OCI-LY1 (cell line): ENCODE results near the gene FADS2.

ENCODE experiments used
- EZH2 ChIP-seq: fragments of 200-600 bp; sonication (generic), shearing (Covaris generic); IDR thresholded peaks from 2 replicates; pipeline ENCODE4 v1.8.0; 2017; ENCODE audit warnings: borderline replicate concordance, mixed run types, mild to moderate bottlenecking, antibody characterized with exemption, low read length, moderate library complexity, mixed read lengths
- TF ChIP-seq, protein P1 (sequence below): fragments of 200-600 bp; sonication (generic), shearing (Covaris generic); IDR thresholded peaks from 2 replicates; pipeline ENCODE4 v1.5.1; 2017; ENCODE audit warnings: mild to moderate bottlenecking, antibody characterized with exemption, low read length, moderate library complexity, mixed read lengths

DNA sequence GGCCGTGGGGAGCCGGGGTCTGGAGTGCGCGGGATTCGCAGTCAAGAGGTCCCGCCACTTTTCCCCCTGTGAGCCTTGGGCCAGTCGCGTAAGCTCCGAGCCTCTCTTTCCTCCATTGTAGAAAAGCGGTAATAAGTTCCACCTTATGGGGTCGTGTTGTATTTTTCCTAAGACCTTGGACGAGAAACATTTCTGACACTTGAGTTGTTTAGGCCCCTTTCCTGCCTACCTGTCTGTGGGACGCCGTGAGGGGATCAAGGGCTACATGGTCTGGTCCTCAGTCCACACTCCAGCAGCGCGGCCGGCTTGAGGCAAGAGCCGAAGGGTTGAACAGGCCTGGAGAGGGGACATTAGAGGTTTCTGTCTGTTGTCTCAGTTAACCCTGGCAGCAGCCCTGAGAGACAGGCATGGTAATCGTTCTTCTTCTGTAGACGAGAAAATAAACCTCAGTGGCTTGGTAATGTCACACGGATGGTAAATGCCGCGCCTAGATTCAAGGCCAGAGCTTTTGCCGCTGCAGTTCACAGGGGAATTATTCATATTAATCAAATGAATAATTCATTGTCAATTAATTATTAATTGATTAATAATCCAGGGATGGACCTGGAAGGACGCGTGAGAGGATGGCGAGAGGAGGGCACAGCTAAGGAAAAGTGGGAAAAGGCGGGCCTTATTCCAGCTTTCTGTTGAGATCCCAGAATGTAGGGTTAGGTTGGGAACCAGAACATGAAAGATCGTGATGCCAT, 34.8 kb upstream of the FADS2 start:
- TF ChIP-seq, protein P1, sequence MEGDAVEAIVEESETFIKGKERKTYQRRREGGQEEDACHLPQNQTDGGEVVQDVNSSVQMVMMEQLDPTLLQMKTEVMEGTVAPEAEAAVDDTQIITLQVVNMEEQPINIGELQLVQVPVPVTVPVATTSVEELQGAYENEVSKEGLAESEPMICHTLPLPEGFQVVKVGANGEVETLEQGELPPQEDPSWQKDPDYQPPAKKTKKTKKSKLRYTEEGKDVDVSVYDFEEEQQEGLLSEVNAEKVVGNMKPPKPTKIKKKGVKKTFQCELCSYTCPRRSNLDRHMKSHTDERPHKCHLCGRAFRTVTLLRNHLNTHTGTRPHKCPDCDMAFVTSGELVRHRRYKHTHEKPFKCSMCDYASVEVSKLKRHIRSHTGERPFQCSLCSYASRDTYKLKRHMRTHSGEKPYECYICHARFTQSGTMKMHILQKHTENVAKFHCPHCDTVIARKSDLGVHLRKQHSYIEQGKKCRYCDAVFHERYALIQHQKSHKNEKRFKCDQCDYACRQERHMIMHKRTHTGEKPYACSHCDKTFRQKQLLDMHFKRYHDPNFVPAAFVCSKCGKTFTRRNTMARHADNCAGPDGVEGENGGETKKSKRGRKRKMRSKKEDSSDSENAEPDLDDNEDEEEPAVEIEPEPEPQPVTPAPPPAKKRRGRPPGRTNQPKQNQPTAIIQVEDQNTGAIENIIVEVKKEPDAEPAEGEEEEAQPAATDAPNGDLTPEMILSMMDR: no peak
- TF ChIP-seq EZH2: no peak
